Hematopoietic multipotent progenitor cell treated with erythropoietin and hydrocortisone succinate and interleukin-3 and kit ligand, for 17 days (in vitro differentiated cells): ENCODE data around the gene GDPGP1.
"Not testable (repeated sequence)": the region's sequence is repeated elsewhere in the genome, so short reads cannot be mapped to it uniquely, and the experiment has no call there.

ENCODE experiments used
- DNase-seq: peaks from one replicate; pipeline ENCODE4 v3.0.0-alpha.2; 2015; ENCODE audit warnings: low spot score

GDPGP1 gene

GRCh38 chr15:90225504-90226234 is 8.3 kb upstream of the GDPGP1 start:
- no peak for DNase-seq

- DNase-seq = no peak
These were observed 6.7 kb upstream of the GDPGP1 start for GRCh38 chr15:90227336-90227735.

- no peak for DNase-seq
These were observed 5.9 kb upstream of the GDPGP1 start for GRCh38 chr15:90227816-90228772.

- no peak for DNase-seq
These were observed 5.0 kb upstream of the GDPGP1 start for GRCh38 chr15:90228960-90229359.

- no peak for DNase-seq
These were observed 3.9 kb upstream of the GDPGP1 start for GRCh38 chr15:90230071-90230494.

- no peak for DNase-seq
These were observed 3.4 kb upstream of the GDPGP1 start for GRCh38 chr15:90230610-90231009.

- no peak for DNase-seq
These were observed 2.7 kb upstream of the GDPGP1 start for GRCh38 chr15:90231028-90232017.

- no peak for DNase-seq
These were observed 1.8 kb upstream of the GDPGP1 start for GRCh38 chr15:90232196-90232595.

- DNase-seq = no peak
These were observed 1.0 kb upstream of the GDPGP1 start for GRCh38 chr15:90232941-90233386.

GRCh38 chr15:90233387-90234095 is 468 bp upstream of the GDPGP1 start, which contains the start of gene CIB1:
Gene CIB1, minus strand, starts transcription at chr15:90233941. Its CDS starts 56 bp downstream, at chr15:90233885.
- peak; percentile 97 for DNase-seq

- no peak for DNase-seq
These were observed 5.4 kb downstream of the GDPGP1 start for GRCh38 chr15:90239371-90239770.

GRCh38 chr15:90240856-90241255 is 6.8 kb downstream of the GDPGP1 start:
- DNase-seq = no peak

- DNase-seq = no peak
These were observed 7.6 kb downstream of the GDPGP1 start for GRCh38 chr15:90241343-90242192.

GRCh38 chr15:90243943-90244639 is 10.1 kb downstream of the GDPGP1 start:
- no peak for DNase-seq

GRCh38 chr15:90248789-90249202 is 14.8 kb downstream of the GDPGP1 start:
- DNase-seq = no peak

GRCh38 chr15:90249203-90249863 is 15.3 kb downstream of the GDPGP1 start, which contains the start of gene TTLL13:
Gene TTLL13, plus strand, starts transcription at chr15:90249556. Its CDS starts 1,075 bp downstream, at chr15:90250631.
- DNase-seq = peak; percentile 91

GRCh38 chr15:90257776-90258175 is 23.8 kb downstream of the GDPGP1 start:
- no peak for DNase-seq

- no peak for DNase-seq
These were observed 25.5 kb downstream of the GDPGP1 start for GRCh38 chr15:90259524-90259923.

GRCh38 chr15:90260731-90261130 is 26.7 kb downstream of the GDPGP1 start:
- DNase-seq = not testable (repeated sequence)
